CD14-positive monocyte (primary cell): ENCODE measurements around the gene CHN1. TPM values are rescaled to one million over a fixed set of nuclear protein-coding genes. Genes with fewer than 3 reads are reported as not detected.

Experiments used
- DNase-seq, 3 donors: peaks; one replicate each; pipeline ENCODE4 v3.0.0-alpha.2; 2011 to 2022
- H2AFZ ChIP-seq: 2 replicates; pipeline ENCODE4 v1.6.0; 2012; ENCODE audit warnings: mild to moderate bottlenecking, low read depth, low read length, inconsistent platforms; ENCODE audit not compliant: insufficient read depth, poor library complexity, severe bottlenecking
- H3K27ac ChIP-seq, 2 donors: 1 replicate in 1 of 2; 2 replicates in 1 of 2; pipeline ENCODE4 v1.5.1; 2012 to 2013; ENCODE audit warnings: low read length in 2 of 2, control low read depth in 1 of 2, inconsistent platforms in 1 of 2, low read depth in 1 of 2, mild to moderate bottlenecking in 1 of 2
- H3K27me3 ChIP-seq, 2 donors: one replicate each; pipeline versions ENCODE4 v1.6.0 to v1.6.1; 2011 to 2013; ENCODE audit warnings: low read length in 2 of 2; ENCODE audit not compliant: control insufficient read depth in 2 of 2, insufficient read depth in 2 of 2
- H3K36me3 ChIP-seq, 2 donors: replicated peaks in 1 of 2; 1 replicate in 1 of 2; 2 replicates in 1 of 2; pipeline versions ENCODE4 v1.5.1 to v1.6.1; 2012 to 2013; ENCODE audit warnings: low read length in 2 of 2, control low read depth in 1 of 2, inconsistent platforms in 1 of 2, mild to moderate bottlenecking in 1 of 2; ENCODE audit not compliant: insufficient read depth in 2 of 2, control insufficient read depth in 1 of 2
- H3K4me1 ChIP-seq, 2 donors: 1 replicate in 1 of 2; 2 replicates in 1 of 2; pipeline versions ENCODE4 v1.5.1 to v1.6.1; 2012 to 2013; ENCODE audit warnings: low read length in 2 of 2, control low read depth in 1 of 2, inconsistent platforms in 1 of 2, mild to moderate bottlenecking in 1 of 2, moderate library complexity in 1 of 2; ENCODE audit not compliant: insufficient read depth in 2 of 2, control insufficient read depth in 1 of 2
- H3K4me2 ChIP-seq: replicated peaks from 2 replicates; pipeline ENCODE3; 2012; ENCODE audit warnings: low read length, moderate library complexity, mild to moderate bottlenecking; ENCODE audit not compliant: poor library complexity, severe bottlenecking; ENCODE audit errors: extremely low read depth
- H3K4me3 ChIP-seq, 3 experiments: fragments of 200-600 bp in 1 of 3; sonication (generic) in 1 of 3; replicated peaks in 1 of 3; 1 replicate in 2 of 3; 2 replicates in 1 of 3; pipeline ENCODE4 v1.5.1; 2011 to 2013; ENCODE audit warnings: low read length in 3 of 3, mild to moderate bottlenecking in 3 of 3, control low read depth in 2 of 3, low read depth in 2 of 3, inconsistent platforms in 1 of 3, moderate library complexity in 1 of 3
- H3K79me2 ChIP-seq: 2 replicates; pipeline ENCODE4 v1.6.0; 2012; ENCODE audit warnings: mild to moderate bottlenecking, control low read depth, inconsistent platforms, low read length, moderate library complexity; ENCODE audit not compliant: insufficient read depth
- H3K9ac ChIP-seq: 2 replicates; pipeline ENCODE4 v1.6.0; 2017; ENCODE audit warnings: low read length, mild to moderate bottlenecking; ENCODE audit not compliant: insufficient read depth, poor library complexity, severe bottlenecking
- H3K9me3 ChIP-seq, 2 donors: replicated peaks in 1 of 2; 1 replicate in 1 of 2; 2 replicates in 1 of 2; pipeline versions ENCODE4 v1.5.1 to v1.6.1; 2012 to 2013; ENCODE audit warnings: low read length in 2 of 2, control low read depth in 1 of 2; ENCODE audit not compliant: control insufficient read depth in 1 of 2, insufficient read depth in 1 of 2
- H4K20me1 ChIP-seq: 2 replicates; pipeline ENCODE4 v1.6.0; 2012; ENCODE audit warnings: mild to moderate bottlenecking, low read length, control low read depth, moderate library complexity; ENCODE audit not compliant: insufficient read depth
- H3K27ac Mint-ChIP-seq, 7 donors: one replicate each; pipeline ENCODE4 v1.8.0; 2020; ENCODE audit warnings: mild to moderate bottlenecking in 7 of 7, mixed read lengths in 7 of 7, moderate library complexity in 6 of 7, inconsistent platforms in 2 of 7
- H3K27me3 Mint-ChIP-seq, 3 donors: one replicate each; pipeline ENCODE4 v1.8.0; 2021 to 2022; ENCODE audit warnings: low read depth in 3 of 3, mild to moderate bottlenecking in 3 of 3, mixed read lengths in 3 of 3, moderate library complexity in 3 of 3, inconsistent platforms in 1 of 3
- H3K36me3 Mint-ChIP-seq, 2 donors: one replicate each; pipeline ENCODE4 v1.8.0; 2020; ENCODE audit warnings: mixed read lengths in 2 of 2, inconsistent platforms in 1 of 2, mild to moderate bottlenecking in 1 of 2
- H3K4me1 Mint-ChIP-seq: one replicate; pipeline ENCODE4 v1.8.0; 2020; ENCODE audit warnings: mild to moderate bottlenecking, mixed read lengths
- H3K4me3 Mint-ChIP-seq, 2 donors: one replicate each; pipeline ENCODE4 v1.8.0; 2020; ENCODE audit warnings: mild to moderate bottlenecking in 2 of 2, mixed read lengths in 2 of 2, moderate library complexity in 1 of 2
- H3K9me3 Mint-ChIP-seq, 7 donors: one replicate each; pipeline ENCODE4 v1.8.0; 2020 to 2022; ENCODE audit warnings: mixed read lengths in 7 of 7, mild to moderate bottlenecking in 6 of 7, moderate library complexity in 6 of 7, inconsistent platforms in 2 of 7
- WGBS: methylation state at CpG from one replicate; pipeline ENCODE4 v1.1.5; 2013; ENCODE audit warnings: missing lambda C conversion rate; ENCODE audit not compliant: insufficient coverage; 5-methylcytosine and 5-hydroxymethylcytosine counted together
- intact Hi-C, 2 donors: fragments of 100-400 bp; cut with micrococcal nuclease; formaldehyde crosslinking; loops; one replicate each; pipeline versions ENCODE4 v1.15.0 to v1.15.1; 2023
- polyA plus RNA-seq, 3 donors: library from polyadenylated mRNA; depleted of rRNA in 1 of 3; unstranded in 2 of 3; stranded (reverse) in 1 of 3; fragments of 300-500 nt in 2 of 3; fragments of >200 nt in 1 of 3; fragmentation: Illumina TruSeq in 2 of 3; gene quantifications; 1 replicate in 2 of 3; 2 replicates in 1 of 3; pipeline ENCODE4 v1.2.3, GENCODE V29; 2012 to 2021
- TF ChIP-seq, protein P1 (sequence below): fragments of 200-600 bp; IDR thresholded peaks from one replicate; pipeline ENCODE4 v1.8.0; 2022; ENCODE audit warnings: antibody characterized with exemption, mild to moderate bottlenecking

The CHN1 gene
- polyA plus RNA-seq, 3 donors, result 0.36 TPM; not detected in 2

DNA sequence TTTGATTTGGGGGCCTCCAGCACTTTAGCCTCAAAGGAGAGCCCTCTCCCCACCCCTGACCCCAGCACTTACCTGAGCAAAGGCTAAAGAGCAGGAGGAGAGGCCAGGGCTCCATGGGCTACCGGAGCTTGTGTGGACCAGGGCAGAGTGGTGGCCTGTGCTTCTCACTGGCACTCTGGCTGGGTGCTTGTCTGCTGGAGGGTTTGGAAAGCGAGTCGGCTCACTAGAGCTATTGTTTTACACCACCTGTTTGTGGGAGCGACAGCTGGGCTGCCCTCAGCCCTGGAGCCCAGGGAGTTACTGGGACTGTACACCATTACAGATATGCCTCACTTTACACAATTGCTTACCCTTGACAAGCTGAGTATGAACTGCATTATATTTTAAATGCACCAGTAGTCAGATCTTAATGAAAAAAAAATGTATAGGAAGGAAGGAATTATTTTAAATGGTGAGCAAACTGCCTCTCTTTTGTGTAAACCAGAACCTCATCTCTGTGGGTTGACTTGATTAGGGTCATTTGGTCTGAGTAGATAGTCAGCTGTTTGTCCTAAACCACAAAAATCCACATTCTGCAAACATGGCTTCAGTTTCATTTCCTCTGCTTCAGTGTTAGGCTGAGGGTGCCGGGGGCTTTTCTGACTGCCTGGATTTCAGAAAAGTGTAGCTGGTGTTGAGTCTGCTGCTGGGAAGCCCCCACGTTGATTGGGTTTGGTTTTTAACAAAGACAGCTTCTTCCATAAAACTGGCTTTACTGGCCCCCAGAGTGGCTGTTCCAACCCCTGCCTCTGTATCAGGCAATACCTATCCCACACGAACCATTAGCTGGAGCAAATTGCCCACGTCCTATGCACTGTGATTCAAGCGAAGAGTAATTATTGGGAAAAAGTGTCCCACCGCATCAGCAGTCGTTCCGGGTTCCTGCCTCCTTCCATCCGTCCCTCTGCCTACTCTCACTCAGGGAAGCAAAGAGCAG is 240.6 kb downstream of the CHN1 start, which contains the start of gene CHRNA1:
TSS of gene CHRNA1 (minus strand) at position 193 of the 976 bp plus-strand sequence. CDS start at position 115, 78 bp downstream.
- H3K4me3 ChIP-seq, result no peak within 1 kb of the TSS
- peaks cover 0 to 3% (median 0%) of the 10 kb centered on the region in 7 donors for H3K9me3 Mint-ChIP-seq
- TF ChIP-seq, protein P1, sequence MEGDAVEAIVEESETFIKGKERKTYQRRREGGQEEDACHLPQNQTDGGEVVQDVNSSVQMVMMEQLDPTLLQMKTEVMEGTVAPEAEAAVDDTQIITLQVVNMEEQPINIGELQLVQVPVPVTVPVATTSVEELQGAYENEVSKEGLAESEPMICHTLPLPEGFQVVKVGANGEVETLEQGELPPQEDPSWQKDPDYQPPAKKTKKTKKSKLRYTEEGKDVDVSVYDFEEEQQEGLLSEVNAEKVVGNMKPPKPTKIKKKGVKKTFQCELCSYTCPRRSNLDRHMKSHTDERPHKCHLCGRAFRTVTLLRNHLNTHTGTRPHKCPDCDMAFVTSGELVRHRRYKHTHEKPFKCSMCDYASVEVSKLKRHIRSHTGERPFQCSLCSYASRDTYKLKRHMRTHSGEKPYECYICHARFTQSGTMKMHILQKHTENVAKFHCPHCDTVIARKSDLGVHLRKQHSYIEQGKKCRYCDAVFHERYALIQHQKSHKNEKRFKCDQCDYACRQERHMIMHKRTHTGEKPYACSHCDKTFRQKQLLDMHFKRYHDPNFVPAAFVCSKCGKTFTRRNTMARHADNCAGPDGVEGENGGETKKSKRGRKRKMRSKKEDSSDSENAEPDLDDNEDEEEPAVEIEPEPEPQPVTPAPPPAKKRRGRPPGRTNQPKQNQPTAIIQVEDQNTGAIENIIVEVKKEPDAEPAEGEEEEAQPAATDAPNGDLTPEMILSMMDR, result no peak
- H4K20me1 ChIP-seq, result no peaks in the 10 kb centered on the region
- H3K36me3 ChIP-seq, result no peaks in the 10 kb centered on the region
- peaks cover 6 to 19% of the 10 kb centered on the region in 2 donors for H3K27me3 ChIP-seq
- H2AFZ ChIP-seq, result no peak within 1 kb of the TSS
- peaks cover 19 to 51% (median 24%) of the 10 kb centered on the region in 3 donors for H3K27me3 Mint-ChIP-seq
- WGBS, result 91% methylated on average over 3 of the region's 13 CpGs
- H3K79me2 ChIP-seq, result no peaks in the 10 kb centered on the region
- no peaks in the 10 kb centered on the region for H3K4me1 ChIP-seq
- peak within 1 kb of the TSS in 1 of 2 donors; percentile 30 for H3K4me3 Mint-ChIP-seq
- no peak within 1 kb of the TSS for H3K27ac Mint-ChIP-seq
- H3K4me2 ChIP-seq, result no peak within 1 kb of the TSS
- DNase-seq, result no peak
- no peak within 1 kb of the TSS for H3K9ac ChIP-seq
- intact Hi-C loops, result no loop called here
- H3K27ac ChIP-seq, result no peak within 1 kb of the TSS
- no peaks in the 10 kb centered on the region for H3K36me3 Mint-ChIP-seq
- peaks cover 2% of the 10 kb centered on the region for H3K4me1 Mint-ChIP-seq
- no peaks in the 10 kb centered on the region for H3K9me3 ChIP-seq

DNA sequence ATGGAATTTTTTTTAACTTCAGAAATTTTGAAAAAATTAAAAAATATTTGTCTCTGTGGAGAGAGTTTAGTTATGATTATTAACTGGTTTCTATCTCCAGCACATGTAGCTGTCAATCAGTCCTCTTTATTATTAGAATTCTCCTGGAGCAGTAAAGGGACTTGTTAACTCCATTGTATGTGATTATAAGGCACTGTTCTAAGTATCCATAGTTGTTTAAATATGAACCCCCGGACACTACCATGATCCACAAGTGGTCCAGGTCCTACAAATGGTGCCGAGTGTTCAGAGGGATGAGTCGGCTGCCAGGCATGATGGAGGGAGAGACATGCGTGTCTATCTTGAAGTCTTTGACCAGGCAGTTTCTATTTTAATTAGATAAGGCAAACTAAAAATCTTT is 241.4 kb downstream of the CHN1 start:
- H3K27me3 ChIP-seq, result peaks cover 6 to 21% of the 10 kb centered on the region in 2 donors
- no peak overlapping the region for H3K4me2 ChIP-seq
- Mint-ChIP-seq H3K27me3 (peaks cover 22 to 54% (median 23%) of the 10 kb centered on the region in 3 donors), H3K36me3 (no peaks in the 10 kb centered on the region), H3K4me3 (no peak overlapping the region), H3K27ac (no peak overlapping the region), H3K9me3 (peaks cover 0 to 3% (median 0%) of the 10 kb centered on the region in 7 donors), H3K4me1 (peaks cover 2% of the 10 kb centered on the region)
- TF ChIP-seq, protein P1, result no peak
- no CpG with 5 or more reads among the region's 4 CpGs for whole genome bisulfite sequencing
- H3K36me3 ChIP-seq, result no peaks in the 10 kb centered on the region
- H3K79me2 ChIP-seq, result no peaks in the 10 kb centered on the region
- H3K9ac ChIP-seq, result no peak overlapping the region
- no peaks in the 10 kb centered on the region for H3K4me1 ChIP-seq
- no peak overlapping the region for H3K27ac ChIP-seq
- intact Hi-C loops, result no loop called here
- no peaks in the 10 kb centered on the region for H3K9me3 ChIP-seq
- H4K20me1 ChIP-seq, result no peaks in the 10 kb centered on the region
- no peak overlapping the region for H3K4me3 ChIP-seq
- DNase-seq, result no peak
- no peak overlapping the region for H2AFZ ChIP-seq
